DMS153 (cell line): Measurements from ENCODE around the gene PHYHD1.
A peak's percentile ranks its signal among the peaks of the same experiment; 100 is the strongest.

Source experiments
- DNase-seq: peaks from one replicate; lab custom pipeline; 2025; lab: John Stamatoyannopoulos, UW

PHYHD1 gene

DNA sequence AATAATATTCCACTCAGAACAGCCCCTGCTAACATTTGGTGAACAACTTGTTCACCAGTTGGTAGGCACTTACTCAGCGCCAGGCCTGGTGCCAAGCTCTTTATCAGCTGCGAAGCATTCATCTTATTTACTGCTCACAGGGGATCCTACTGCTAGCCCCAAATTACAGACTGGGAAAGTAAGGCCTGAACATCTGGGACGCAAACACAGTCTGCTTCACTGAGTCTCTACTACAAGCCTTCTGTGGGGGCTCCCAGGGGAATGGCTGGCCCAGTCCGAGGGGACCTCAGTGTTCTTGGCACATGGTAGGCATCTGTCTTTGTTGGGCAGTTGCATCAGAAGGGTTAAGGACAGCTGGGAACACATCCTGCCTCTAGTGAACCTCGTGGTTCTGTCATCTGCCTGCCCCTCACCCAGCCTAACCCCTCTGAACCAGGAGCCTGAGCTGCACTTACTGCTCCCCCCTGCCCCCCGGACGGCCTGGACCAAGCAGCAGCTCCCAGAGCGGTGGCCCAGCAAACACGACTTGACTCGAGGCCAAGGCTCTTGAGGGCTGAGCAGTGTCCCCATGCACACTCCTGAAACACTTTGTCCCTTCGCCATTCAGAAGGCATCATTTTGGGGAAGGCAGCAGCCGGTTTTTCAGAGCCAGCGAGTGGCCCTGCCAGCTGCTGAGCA is at the start of gene PHYHD1:
PHYHD1 (plus strand) TSS at position 602 of the 678 bp plus-strand sequence. CDS start 1,342 bp downstream, outside the sequence.
- DNase-seq, result no peak

DNA sequence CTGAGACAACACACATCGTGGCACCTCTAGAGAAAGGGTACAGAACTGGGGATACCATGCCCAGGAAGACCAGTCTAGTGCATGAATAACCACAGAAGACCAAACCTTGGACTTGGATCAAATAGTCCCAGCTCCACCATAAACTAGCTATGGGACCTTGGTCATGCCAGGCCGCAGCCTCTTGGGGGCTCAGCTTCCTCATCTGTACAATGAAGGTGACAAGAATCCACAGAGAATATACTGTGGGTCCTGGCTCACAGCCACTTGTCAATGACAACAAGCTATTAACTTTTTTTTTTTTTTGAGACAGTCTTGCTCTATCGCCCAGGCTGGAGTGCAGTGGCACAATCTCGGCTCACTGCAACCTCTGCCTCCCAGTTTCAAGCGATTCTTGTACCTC is 42.9 kb upstream of the PHYHD1 start:
- no peak for DNase-seq

DNA sequence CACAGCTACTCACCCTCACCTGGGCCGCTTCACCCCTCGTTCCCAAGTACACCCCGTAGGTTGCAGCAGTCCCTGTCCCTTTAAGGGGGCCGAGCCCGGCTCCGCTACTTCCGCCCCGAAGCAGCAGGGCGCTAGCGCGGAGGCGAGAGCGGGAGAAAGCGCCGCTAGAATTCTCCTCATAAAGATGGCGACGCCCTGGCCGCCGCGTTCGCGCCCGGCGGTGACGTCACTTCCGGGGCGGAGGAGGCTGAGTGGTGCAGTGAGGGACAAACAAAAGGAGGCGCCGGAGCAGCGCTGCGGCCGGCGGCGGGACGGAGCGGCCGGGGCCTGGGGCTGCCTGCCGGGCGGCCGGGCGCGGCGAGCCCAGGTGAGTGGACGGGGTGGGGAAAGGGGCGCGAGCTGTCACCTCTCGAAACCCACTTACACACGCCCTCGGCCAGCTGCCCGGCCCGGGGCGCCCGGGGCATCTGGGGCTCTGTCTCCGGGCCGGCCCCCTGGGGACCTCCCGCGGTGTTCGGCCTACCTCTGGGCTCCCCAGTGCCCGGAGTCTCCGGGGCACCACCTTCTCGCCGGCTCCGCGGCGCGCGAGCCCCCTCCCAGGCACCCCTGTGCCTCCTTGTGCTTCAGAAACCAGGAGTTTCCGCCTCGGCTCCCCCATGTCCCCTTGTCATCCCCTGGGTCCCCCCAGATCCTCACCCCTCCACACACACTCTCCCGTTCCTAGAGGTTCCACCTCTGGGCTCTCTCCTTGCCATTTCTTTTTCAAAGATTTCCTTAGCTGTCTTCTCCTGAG is 38.7 kb upstream of the PHYHD1 start, which contains the start of the genes KYAT1 and LRRC8A:
KYAT1 (minus strand) TSS at position 67 of the 793 bp plus-strand sequence. CDS start 36,545 bp downstream, outside the sequence.
LRRC8A (plus strand) TSS at position 250 of the 793 bp plus-strand sequence. CDS start 25,032 bp downstream, outside the sequence.
- peak; percentile 93 for DNase-seq

DNA sequence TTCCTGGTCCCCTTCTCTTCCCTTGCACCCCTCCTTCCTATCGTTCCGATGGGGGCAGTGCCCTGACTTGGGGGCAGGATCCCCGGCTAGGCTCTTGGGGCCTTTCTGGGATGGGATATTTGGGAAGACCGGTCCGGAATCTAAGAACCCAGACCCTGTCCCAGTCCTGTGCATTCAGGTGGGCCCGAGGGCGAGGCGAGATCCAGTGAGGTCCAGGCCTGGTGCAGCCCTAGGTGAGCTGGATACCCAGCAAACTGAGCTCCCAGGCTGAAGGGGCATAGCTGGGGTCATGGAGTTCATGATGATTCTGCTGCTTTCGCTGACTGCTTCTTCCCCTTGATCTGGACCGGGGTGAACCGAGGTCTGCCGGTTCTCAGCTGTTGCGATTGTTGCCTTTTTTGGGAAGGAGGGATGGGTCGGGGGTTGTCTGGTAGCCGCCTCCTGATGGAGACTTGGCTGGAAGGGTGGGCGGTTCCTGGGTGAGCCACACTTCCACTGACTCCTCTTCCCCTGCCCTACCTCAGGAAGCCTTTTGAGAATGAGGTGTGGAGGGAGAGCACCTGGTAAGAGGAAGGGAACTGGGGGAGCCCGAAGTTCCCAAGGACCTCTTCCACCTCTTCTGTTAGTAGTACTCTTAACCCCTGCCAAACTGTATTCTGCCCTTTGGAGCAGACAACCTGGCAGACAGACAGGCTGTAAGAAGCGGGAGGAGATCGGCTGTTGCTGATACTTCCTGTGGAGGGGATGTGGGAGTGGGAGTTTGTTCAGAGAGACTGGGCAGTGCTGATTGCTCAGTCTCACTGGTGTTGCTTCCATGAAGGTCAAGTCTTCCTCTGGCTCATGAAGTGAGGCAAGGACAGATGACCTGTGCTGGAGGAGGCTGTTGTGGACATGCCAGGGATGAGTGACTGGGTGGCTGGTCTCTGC is 37.8 kb upstream of the PHYHD1 start:
- no peak for DNase-seq

DNA sequence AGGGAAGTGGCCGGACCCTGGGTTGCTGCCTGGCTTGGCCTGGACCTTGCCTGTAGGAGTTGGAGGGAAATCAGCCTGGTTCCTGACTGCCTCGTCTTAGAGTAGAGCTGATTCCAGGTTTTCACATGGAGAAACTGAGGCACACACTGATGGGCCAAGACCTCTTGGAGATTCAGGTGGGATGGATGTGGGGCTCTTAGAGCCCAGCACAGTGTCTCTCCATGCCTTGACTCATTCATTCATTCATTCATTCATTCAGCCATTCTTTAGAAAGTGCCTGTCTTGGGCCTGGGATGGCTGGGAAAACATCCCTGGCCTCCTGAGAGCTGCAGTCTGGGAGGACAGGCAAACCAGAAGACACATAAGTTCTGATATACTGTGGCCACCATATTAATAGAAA is 36.6 kb upstream of the PHYHD1 start:
- DNase-seq, result no peak

DNA sequence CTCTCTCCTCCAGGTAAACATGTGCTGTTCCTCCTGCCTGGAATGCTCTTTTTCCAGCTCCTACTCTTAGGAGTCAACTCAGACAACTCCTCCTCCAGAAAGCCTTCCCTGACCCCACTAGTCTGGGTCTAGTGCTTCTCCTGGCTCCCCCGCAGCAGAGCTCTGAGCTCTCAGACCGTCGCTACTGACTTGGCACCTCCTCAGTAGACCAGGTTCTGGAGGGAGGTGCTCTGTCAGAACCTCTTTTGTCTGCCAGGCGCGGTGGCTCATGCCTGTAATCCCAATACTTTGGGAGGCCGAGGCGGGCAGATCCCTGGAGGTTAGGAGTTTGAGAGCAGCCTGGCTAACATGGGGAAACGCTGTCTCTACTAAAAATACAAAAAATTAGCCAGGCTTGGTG is 35.4 kb upstream of the PHYHD1 start:
- no peak for DNase-seq

DNA sequence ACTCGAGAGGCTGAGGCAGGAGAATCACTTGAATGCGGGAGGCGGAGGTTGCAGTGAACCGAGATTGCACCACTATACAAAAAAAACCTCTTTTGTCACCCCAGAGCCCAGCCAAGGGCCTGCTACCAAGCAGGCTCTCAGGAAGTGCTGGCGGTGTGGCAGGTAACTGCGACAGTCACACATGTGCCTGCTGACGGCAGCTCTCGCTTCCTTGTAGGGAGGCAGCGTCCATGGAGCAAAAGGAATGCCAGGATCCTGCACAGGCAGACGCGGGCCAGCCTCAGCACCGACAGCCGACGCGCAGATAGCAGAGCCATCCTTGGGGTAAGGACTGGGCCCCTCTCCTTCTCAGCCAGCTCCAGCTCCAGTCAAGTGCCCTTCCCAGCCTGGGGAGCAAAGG is 35.0 kb upstream of the PHYHD1 start:
- DNase-seq, result no peak

DNA sequence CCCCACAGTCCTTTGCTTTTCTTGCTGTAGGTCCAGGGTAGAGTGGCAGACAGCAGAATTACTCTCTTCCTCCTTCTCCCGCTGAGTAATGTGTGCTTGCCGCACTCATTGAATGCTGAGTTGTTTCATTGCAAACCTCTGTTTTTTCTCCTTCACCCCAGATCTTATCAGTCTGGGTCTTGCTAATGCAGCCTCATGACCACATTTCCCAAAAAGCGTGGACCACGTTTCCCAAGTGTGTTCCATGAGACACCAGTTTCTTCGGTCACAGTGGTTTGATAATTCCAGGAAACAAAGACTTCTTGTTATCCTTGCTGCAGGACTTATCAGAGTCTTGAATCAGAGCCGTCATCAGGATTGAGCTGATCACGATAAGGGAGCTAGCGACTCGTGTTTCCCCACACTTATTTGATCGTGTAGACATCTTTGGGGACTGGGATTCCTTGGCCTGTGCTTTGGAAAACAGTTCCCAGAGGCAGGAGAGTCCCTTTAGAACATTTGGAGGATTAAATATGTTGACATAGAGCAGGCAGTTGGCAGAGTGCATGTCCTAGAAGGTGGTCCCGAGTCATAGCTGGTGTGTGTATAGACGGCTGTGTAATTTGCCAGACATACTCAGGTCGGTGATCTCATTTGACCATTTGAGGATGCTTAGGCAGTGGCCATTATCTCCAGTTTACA is 34.4 kb upstream of the PHYHD1 start:
- no peak for DNase-seq

DNA sequence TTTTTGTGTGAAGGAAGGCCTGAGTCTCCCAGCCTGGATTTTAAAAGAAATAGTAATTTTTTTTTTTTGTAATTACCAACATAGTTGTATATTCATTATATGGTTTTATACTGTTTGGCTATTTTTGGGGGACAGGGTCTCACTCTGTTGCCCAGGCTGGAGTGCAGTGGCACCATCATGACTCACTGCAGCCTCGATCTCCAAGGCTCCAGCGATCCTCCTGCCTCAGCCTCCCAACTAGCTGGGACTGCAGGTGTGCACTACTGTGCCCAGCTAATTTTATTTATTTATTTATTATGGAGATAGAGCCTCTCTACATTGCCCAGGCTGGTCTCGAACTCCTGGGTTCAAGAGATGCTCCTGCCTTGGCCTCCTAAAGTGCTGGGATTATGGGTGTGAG is 33.7 kb upstream of the PHYHD1 start:
- no peak for DNase-seq

DNA sequence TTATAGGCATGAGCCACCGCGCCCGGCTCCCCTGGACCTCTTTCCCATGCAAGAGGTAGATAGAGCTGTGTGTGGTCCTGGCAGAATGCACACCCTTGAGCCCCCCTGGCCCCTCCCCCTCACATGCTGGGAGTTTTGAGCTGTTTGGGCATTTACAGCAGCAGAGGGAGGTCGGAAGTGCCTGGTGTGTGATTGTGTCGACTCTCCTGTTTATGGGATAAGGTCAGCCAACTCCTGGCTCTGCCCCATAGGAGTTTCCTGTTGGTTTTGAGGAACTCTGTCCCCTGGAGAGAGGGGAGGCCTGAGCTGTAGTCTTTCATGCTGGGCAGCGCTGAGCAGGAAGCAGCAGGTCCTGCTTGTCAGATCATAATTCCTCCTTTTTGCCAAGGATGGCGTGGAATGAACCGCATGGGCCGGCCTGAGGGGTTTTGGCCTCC is 32.9 kb upstream of the PHYHD1 start:
- no peak for DNase-seq

DNA sequence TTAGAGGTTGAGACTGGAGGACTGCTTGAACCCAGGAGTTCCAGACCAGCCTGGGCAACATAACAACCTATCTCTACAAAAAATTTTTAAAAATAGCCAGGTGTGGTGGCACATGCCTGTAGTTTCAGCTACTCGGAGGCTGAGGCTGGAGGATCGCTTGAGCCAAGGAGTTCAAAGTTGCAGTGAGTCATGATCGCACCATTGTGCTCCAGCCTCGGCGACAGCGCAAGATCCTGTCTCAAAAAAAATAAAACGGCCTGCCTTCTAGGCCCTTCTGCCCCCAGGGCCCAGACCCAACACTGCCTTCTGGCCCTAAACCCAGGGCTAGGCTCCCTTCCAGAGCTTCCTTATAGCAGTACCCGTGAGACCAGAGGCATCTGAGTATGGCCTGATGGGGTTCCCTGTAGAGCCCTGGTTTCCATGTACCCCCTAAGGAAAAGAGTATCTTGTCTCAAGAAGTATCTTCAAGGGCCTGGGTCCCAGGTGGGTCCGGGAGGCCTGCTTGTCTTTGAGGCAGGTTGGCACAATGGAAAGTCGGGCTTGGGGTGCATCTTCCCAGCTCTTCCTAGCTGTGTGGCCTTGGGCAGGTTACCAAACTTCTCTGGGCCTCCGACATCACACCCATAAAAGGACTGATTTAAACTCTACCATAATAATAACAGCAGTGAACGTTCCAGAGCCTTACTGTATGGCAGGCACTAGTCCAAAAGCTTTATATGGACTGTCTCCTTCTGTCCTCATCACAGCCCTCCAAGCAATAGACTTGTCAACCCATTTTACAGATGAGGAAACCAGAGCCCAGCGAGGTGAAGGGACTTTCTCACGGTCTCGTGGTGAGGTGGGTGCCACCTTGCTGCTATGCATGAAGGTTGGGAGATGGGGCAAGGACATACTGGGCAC is 29.2 kb upstream of the PHYHD1 start:
- DNase-seq, result no peak

DNA sequence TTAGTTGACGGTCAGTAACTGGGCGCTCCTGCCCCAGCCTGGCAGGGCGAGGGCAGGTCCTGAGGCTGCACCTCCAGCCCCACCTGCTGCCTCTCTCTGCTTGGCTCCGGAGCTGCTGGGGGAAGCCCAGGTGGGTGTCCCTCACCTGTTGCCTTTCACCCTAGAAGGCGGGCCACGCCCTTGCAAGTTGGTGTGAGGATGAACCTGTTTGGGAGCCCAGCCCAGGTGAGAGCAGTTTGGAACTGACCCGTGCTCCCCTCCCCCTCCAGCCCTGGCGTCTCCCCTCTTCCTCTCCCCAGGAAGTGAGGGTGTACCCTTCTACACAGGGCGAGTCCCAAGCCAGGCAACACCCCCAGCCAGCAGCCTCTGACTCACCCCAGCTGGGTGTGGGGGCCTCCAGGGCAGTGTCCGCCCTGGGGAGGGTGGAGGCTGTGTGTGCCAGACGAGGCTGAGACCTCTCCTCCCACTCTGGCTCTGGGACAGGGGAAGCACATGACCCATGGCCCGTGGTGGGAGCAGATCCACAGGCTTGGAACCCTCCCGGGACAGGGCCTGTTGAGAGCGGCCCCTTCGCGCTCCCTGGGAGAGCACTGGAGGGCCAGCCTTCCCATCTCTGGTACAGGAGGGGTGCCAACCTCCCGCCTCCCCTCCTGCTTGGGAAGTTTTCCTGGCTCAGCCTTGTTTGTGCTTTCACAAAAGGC is 28.4 kb upstream of the PHYHD1 start:
- no peak for DNase-seq

DNA sequence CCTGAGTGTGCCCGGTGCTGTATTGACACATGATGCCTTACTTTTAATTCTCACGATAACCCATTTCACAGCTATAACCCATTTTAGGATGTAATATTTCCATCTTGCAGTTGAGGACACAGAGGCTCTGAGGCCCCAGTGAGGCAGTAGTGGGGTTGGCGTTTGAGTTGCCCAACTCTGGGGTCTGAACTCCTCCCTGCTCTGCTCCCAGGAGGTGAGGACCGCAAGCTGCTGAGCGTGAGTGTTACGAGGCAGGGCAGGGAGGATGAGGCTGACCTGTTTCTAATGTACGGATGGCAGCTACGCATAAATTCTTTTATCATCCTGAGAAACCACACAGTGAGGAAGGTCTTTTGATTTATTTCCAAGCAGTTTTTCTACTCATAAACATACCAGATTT is 27.4 kb upstream of the PHYHD1 start:
- DNase-seq, result no peak

DNA sequence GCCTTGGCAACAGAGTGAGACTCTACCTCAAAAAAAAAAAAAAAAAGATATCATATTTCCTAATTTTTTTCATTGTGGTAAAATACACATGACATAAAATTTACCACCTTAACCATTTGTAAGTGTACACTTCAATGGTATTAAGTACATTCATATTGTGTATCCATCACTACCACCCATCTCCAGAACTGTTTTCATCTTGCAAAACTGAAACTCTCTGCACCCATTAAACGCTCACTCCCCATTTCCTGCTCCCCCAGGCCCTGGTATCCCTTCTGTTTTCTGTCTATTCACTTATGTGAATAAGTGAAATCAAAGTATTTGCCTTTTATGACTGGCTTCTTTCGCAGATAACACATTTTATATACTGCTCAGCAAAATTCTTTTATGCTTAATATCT is 26.0 kb upstream of the PHYHD1 start:
- no peak for DNase-seq

DNA sequence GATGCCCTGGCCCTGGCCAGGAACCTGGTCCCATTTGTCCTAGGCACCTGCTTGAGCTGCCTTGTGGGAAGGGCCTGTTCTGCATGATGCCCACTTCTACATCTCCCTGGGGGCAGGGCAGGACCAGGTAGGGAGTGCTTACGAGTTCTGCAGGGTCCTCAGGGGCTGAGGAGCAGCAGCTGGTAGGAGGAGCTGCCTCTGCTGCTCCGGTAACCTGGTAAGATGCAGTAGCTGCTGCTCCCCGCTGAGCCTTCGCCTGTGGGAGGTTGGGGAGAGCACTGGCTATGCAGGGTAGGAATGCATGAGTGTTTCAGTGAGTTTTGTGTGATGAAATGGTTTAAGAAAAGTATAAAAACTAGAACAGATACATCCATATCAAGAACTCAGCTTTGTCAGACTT is 25.2 kb upstream of the PHYHD1 start:
- no peak for DNase-seq

DNA sequence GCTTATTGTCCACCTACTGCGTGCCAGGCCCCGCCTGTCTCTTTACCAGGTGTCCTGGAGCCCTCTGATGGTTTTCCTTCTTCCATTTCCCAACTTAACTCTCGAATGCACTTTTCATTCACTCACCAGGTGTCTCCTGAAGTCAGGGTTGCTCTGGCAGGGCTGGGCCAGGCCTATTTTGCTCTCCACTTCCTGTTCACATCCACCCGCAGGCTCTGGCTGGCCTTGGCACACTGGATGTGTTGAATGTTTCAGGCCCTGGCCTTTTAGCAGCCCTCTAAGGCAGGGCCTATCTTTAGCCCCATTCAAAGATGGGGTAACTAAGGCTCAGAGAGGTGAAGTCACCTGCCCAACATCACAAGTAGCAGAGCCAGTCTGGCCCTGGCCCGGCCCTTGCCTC is 22.4 kb upstream of the PHYHD1 start:
- no peak for DNase-seq

DNA sequence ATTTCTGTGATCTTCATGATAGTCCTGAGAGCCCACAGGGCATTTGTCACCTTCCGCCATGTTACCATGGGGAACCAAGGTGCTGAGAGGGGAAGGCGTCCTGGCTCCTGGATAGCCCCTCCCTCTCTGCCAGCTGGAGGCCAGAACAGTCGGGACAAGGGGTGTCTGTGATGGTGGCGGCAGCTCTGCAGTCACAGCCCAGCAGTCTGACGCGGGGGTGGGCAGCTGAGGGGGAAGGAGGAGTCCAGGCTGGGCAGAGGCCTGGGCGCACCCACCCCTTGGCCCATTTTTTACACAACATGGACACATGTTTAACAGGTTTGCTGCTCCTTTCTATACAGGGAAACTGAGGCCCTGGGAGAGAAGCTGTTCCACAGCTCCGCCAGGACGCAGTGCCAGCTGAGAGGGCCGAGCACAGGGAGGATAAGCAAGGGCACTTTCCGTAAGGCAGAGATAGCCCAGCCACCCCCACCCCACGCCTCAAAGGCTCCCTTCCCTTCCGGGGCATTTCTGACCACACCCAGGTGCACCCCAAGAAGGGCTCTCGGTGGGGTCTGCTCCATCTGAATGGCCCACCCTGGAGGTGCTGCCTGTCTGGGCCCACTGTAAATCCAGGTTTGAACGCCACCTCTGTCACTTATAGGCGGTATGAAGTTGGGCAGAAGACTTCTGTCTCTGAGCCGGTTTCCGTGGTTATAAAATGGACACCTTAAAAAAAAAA is 21.8 kb upstream of the PHYHD1 start:
- DNase-seq, result no peak

DNA sequence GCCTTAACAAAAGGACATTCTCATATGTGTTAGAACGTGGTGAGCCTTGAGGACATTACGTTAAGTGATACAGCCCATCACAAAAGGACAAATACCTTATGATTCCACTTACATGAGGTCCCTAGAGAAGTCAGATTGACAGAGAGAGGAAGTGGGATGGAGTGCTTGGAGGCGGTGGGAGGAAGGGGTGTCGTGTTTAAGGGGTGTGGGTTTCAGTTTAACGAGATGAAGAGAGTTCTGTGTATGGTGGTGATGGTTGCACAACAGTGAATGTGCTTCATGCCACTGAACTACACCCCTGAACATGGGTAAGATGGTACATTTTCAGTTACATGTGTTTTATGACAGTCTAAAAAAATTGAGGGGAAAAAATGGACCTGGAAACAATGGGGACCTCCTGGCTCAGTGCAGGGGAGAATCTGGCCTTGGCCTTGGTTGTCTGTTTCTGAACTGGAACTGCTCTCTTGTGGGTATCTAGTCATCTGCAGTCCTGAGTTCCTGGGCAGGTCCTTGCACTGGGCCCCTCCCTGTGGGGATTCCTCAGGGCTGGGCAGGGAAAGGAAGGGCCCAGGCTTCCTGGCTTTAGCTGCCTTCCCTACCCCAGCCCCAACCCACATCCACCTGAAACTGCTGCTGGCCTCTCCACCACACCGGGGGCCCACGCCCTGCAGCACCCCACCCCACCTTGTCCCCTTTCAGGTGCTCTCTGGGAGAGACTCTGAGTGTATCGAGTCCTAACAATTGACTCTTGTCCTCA is 21.0 kb upstream of the PHYHD1 start:
- DNase-seq, result no peak

DNA sequence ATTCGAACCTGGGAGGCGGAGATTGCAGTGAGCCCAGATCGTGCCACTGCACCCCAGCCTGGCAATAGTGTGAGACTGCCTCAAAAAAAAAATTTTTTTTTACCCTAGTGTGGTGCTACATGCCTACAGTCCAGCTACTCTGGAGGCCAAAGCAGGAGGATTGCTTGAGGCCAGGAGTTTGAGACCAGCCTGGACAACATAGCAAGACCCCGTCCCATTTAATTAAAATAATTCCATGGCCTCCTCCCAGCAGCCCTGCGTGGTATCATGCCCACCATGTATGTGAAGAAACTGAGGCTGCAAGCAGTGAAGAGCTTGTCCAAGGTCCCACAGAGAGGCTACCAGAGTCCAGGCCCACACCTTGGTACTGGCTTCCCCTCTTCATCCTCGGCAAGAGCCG is 19.4 kb upstream of the PHYHD1 start:
- DNase-seq, result no peak
